Stimulated activated CD4-positive, alpha-beta T cell treated with anti-CD3 and anti-CD28 coated beads, Interleukin-4, amount 100 ng/mL, for 24 hours (primary cell): ENCODE measurements around the gene DTNA.

ENCODE experiments used
- DNase-seq: peaks from one replicate; pipeline ENCODE4 v3.0.0-alpha.2; 2020

Gene DTNA

DNA sequence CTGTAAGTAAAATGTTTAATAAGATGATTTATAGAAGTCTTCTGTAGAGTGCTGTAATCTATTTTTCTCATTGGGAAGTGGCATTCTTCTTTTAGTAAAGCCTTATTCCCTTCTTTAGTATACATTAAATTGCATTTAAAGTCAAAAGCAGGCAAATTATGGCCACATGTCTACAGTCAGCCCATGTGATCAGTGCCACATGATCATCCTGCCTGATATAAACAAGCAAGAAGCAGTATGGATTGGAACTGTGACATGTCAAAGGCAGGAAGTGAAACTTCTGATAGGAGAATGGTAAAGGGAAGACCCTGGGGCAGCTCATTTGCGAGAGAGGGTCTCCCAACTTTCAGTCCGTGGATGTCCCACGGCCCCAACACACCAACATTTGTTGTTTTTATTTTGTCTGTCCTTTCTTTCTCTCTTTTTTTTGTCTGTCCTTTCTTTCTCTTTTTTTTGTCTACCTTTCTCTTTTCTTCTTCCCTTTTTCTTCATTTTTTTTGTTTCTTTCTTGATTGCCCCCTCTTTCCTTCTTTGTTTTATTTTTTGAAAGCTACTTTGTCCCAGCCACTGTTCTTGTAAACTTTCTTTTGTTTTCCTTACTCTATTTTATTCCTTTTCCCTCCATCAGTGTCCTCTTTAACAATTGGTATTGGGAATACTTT lies 154.9 kb downstream of the DTNA start:
- no peak for DNase-seq

DNA sequence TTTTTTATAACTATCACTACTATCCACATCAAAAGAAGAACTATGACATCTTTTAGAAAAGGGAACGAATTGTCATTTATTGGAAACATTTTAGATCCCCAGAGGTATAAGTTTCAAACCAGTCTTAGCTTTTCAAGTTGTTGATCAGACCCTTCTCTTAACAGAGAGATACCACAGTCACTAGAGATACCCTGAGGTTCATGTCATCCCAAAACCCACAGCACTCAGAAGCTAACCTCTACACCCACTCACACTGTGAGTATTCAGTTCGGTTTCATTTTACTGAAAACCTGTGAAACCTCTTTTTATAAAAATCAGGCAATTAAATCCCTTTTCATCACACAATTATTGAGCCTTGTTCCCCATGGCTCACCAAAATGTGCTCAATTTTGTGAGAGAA lies 156.2 kb downstream of the DTNA start:
- DNase-seq, result peak; percentile 28

DNA sequence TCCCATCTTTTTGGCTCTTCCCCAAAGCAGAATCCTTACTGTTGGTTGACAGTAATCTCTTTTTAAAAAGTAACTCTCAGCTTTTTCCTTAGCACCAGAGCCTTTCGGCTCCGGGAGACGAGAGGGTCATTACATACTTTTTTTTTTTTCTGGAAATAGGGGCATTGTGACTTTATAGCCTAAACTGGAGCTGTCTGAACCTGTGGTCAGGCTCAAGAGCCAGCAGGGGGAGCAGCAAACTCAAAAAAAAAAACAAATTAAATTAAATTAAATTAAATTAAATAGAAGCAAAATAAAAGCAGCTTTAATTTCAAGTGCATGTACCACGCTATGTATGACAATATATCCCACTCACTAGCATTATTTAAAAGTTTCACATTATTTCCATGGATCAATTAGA lies 156.6 kb downstream of the DTNA start:
- DNase-seq, result no peak

DNA sequence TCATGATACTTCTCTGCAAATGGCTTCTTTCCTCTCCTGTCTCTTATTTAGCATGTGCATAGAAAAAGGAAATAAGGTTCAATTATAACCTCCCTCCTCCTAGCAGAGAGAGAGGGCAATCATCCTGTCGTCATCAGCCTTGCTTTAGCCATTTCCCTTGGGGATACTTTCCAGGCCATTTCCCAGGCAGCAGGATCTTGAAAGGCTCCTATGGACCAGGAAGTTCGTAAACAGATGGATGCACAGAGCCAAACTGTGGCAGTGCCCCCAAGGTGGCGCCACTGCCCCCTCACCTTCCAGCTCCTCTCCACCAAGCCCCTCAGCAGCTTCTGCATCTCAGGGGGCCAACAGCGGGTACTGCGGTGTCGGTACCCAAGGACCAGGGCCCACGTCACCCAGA lies 157.4 kb downstream of the DTNA start:
- DNase-seq, result no peak

- DNase-seq, result no peak
These were observed 160.6 kb downstream of the DTNA start for GRCh38 chr18:34870555-34871310.

GRCh38 chr18:34871435-34871834 lies 161.3 kb downstream of the DTNA start:
- DNase-seq, result no peak

DNA sequence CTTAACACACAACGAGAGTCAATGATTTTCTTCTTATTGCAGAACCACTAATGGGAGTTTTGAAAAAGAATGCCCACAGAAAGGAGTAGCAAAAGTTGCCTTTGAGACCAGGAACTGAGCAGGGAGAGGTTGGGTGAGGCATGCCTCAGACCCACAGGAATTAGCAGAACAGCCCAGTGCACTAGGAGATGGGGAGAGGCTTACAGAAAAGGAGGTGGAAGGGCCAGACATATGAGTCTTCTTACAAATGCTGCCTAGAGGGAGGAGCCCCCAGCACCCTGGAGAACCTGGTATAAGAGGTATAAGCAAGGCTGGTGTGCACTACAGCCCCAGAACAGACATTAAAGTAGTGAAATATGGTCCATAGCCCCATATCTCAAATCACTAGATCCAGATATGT lies 162.0 kb downstream of the DTNA start:
- no peak for DNase-seq

DNA sequence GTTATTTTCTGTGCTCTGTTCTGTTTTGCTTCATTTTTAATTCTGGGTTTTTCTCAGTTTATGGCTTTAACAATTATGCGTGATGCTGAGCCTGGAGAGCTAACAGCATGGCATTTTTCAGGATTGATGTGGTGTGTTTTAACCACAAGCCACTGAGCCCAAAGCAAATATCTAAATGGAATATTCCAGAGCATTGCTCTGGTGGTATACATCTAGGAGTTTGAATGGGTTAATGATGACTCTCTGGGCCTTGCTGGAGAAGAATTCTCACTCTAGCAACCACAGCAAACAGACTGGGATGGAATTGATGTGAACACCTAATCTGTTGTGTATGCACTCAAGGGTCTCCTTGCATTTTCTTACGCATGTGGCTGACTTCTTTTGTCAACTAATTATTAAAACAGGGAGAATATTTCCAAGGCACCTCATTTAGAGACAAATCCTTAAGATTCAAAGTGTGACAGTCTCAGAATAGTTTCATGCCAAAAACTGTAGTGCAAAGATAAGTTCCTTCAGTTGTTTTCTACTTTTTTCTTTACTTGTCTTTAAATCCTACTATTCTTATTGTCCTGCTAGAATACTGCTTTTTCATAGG lies 164.0 kb downstream of the DTNA start:
- no peak for DNase-seq

- no peak for DNase-seq
These were observed 165.1 kb downstream of the DTNA start for GRCh38 chr18:34875150-34875549.

GRCh38 chr18:34880403-34880802 lies 170.3 kb downstream of the DTNA start:
- DNase-seq, result no peak

GRCh38 chr18:34880882-34881834 lies 171.1 kb downstream of the DTNA start:
- no peak for DNase-seq

GRCh38 chr18:34884436-34884835 lies 174.3 kb downstream of the DTNA start:
- DNase-seq, result no peak

DNA sequence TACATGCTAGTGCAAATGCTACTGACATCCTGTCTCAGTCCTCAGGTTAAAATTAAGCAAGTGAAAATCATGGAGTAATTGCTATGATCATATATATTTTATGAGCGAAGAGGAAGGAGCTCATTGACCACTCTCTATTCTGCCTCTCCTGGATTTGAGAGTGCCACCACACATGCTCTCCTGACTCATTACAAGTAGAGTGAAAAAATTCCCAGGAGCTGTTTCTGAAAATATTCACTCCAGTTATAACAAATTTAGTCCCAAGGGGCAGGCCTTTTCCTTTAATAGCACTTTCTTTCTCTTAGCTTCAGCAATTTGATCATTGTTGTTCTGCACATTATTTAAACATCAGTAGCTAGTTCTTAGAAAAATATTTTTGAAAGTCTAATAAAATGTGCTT lies 176.1 kb downstream of the DTNA start:
- no peak for DNase-seq

DNA sequence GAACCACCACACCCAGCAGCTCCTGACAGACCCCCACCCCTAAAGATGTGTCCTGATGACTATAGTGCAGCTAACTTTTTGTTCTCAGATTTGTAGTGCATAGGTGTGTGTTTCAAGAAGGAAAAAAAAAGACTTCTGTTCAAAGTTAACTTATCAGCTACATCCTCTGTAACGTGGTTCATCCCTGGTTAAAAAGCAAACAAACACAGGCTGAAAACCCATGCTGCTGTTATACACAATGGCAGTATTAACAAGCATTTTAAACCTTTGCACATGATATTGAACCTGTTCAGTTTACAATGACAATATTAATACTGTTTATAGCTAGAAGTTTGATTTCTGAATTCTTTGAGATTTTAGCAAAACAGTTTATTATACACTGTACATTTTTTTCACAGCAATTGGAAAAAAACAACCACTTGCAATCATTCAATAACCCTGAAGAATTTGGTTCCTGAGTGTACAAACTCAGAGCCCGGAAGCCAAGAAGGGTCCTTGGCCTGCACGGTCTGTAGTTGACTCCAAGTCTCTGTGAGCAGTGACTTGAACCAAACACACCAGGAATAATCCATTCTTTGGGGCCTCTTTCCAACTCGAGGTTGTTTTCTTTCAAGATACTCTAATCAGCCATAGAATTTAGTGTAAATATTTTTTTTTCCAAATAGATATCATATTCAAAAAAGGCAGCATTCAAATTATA lies 177.9 kb downstream of the DTNA start:
- no peak for DNase-seq

GRCh38 chr18:34890486-34891085 lies 180.5 kb downstream of the DTNA start:
- DNase-seq, result no peak

DNA sequence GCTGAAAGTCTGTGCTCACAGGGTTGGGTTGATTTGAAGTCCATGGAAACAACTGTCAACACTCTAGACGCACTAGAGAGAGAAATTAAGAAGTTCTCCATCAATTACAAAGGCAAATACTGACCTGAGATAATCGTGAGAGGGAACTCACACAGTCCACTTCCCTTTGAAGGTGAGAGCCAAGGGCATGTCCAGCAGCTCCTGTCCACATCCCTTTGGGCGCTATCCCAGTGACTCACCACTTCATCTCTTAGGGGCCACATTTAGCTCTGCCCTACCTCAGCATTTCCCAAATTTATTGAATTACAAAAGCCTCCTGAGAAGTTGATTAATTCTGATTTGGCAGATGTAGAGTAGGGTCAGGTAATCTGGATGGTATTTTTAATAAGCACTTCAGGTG lies 182.3 kb downstream of the DTNA start:
- no peak for DNase-seq

DNA sequence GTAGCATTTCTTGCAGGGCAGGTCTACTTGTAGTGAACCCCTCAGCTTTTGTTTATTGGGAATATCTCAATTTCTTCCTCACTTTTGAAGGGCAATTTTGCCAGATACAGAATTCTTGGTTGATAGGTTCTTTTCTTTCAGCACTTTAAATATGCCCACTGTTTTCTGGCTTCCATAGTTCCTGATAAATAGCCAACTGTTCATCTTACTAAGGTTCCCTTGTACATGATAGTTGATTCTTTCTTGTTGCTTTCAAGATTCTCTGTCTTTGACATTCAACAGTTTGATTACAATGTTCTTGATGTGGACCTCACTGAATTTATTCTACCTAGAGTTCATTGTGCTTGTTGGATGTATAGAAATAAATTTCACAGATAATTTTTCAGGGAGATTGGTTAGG lies 183.1 kb downstream of the DTNA start:
- DNase-seq, result no peak

- DNase-seq, result no peak
These were observed 191.2 kb downstream of the DTNA start for GRCh38 chr18:34901299-34901698.

- DNase-seq, result no peak
These were observed 194.9 kb downstream of the DTNA start for GRCh38 chr18:34904994-34905393.

DNA sequence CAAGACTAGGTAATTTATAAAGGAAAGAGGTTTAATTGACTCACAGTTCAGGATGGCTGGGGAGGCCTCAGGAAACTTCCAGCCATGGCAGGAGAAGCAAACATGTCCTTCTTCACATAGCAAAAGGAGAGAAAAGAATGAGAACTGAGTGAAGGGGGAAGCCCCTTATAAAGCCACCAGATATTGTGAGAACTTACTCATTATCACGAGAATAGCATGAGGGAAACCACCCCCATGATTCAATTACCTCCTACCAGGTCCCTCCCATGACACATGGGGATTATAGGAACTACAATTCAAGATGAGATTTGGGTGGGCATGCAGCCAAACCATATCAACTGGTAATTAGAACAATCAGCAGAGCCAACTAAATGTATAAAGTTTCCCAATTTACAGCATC lies 196.9 kb downstream of the DTNA start:
- DNase-seq, result peak; percentile 13

- no peak for DNase-seq
These were observed 199.7 kb downstream of the DTNA start for GRCh38 chr18:34909637-34910364.
